DOHH2 (cell line): ENCODE results near the gene PCDHB16.
A peak's percentile ranks its signal among the peaks of the same experiment; 100 is the strongest.
"Not testable (repeated sequence)": the region's sequence is repeated elsewhere in the genome, so short reads cannot be mapped to it uniquely, and the experiment has no call there.

Source experiments
- H3F3A ChIP-seq: fragments of 200-600 bp; sonication (generic), shearing (Covaris generic); 2 replicates; pipeline ENCODE4 v1.6.0; 2016; ENCODE audit warnings: antibody characterized with exemption, mild to moderate bottlenecking; ENCODE audit not compliant: control insufficient read depth, insufficient read depth
- H3K27ac ChIP-seq: fragments of 200-600 bp; sonication (generic); 2 replicates; pipeline ENCODE4 v1.5.1; 2014; ENCODE audit warnings: low read depth, mild to moderate bottlenecking, low read length, moderate library complexity
- H3K27me3 ChIP-seq: fragments of 200-600 bp; sonication (generic); 2 replicates; pipeline ENCODE4 v1.6.1; 2014; ENCODE audit warnings: mild to moderate bottlenecking, low read length, mixed read lengths; ENCODE audit not compliant: control insufficient read depth
- H3K36me3 ChIP-seq: fragments of 200-600 bp; sonication (generic); 2 replicates; pipeline ENCODE4 v1.6.1; 2014; ENCODE audit warnings: mild to moderate bottlenecking, low read length, moderate library complexity, mixed read lengths; ENCODE audit not compliant: control insufficient read depth
- H3K4me1 ChIP-seq: fragments of 200-600 bp; sonication (generic); 2 replicates; pipeline ENCODE4 v1.6.1; 2014; ENCODE audit warnings: mild to moderate bottlenecking, low read length, mixed read lengths; ENCODE audit not compliant: control insufficient read depth
- H3K4me2 ChIP-seq: fragments of 200-600 bp; sonication (generic); 2 replicates; pipeline ENCODE4 v1.6.0; 2014; ENCODE audit warnings: mild to moderate bottlenecking, low read length, moderate library complexity
- H3K4me3 ChIP-seq: fragments of 200-600 bp; sonication (generic); 2 replicates; pipeline ENCODE4 v1.5.1; 2014; ENCODE audit warnings: mild to moderate bottlenecking, low read length, mixed read lengths
- H3K79me2 ChIP-seq: fragments of 200-600 bp; sonication (generic); 2 replicates; pipeline ENCODE4 v1.6.1; 2014; ENCODE audit warnings: mild to moderate bottlenecking, low read length, mixed read lengths; ENCODE audit not compliant: control insufficient read depth
- H3K9me2 ChIP-seq: fragments of 200-600 bp; sonication (generic); replicated peaks from 2 replicates; pipeline ENCODE4 v1.6.1; 2014; ENCODE audit warnings: mild to moderate bottlenecking, low read length, mixed read lengths; ENCODE audit not compliant: control insufficient read depth
- H3K9me3 ChIP-seq: fragments of 200-600 bp; sonication (generic); 2 replicates; pipeline ENCODE4 v1.6.1; 2014; ENCODE audit warnings: antibody characterized with exemption, low read length, mixed read lengths; ENCODE audit not compliant: control insufficient read depth, insufficient read depth
- H4K20me1 ChIP-seq: fragments of 200-600 bp; sonication (generic); 2 replicates; pipeline ENCODE4 v1.6.0; 2014; ENCODE audit warnings: low read depth, mild to moderate bottlenecking, antibody characterized with exemption, low read length, moderate library complexity; ENCODE audit not compliant: control insufficient read depth, insufficient read depth
- CTCF ChIP-seq: fragments of 200-600 bp; sonication (generic); IDR thresholded peaks from one replicate; pipeline ENCODE4 v1.5.1; 2014; ENCODE audit warnings: antibody characterized with exemption, mild to moderate bottlenecking, low read depth, low read length; ENCODE audit not compliant: poor library complexity, severe bottlenecking
- EZH2phosphoT487 ChIP-seq: fragments of 200-600 bp; sonication (generic); IDR thresholded peaks from 2 replicates; pipeline ENCODE4 v1.6.1; 2017; ENCODE audit warnings: borderline replicate concordance, mild to moderate bottlenecking, antibody characterized with exemption, low read length, moderate library complexity, mixed read lengths

The PCDHB16 gene

GRCh38 chr5:141155540-141156374 is 26.4 kb upstream of the PCDHB16 start:
- no peaks in the 10 kb centered on the region for H3F3A ChIP-seq
- H3K4me1 ChIP-seq: no peaks in the 10 kb centered on the region
- no peak for TF ChIP-seq EZH2phosphoT487
- no peak for TF ChIP-seq CTCF
- no peaks in the 10 kb centered on the region for H4K20me1 ChIP-seq
- no peak overlapping the region for H3K4me3 ChIP-seq
- no peak overlapping the region for H3K27ac ChIP-seq
- no peaks in the 10 kb centered on the region for H3K9me2 ChIP-seq
- H3K4me2 ChIP-seq: no peak overlapping the region
- no peaks in the 10 kb centered on the region for H3K79me2 ChIP-seq
- no peaks in the 10 kb centered on the region for H3K9me3 ChIP-seq
- H3K27me3 ChIP-seq: no peaks in the 10 kb centered on the region
- H3K36me3 ChIP-seq: no peaks in the 10 kb centered on the region

GRCh38 chr5:141157356-141157755 is 24.8 kb upstream of the PCDHB16 start:
- H3K9me3 ChIP-seq, H3K27ac ChIP-seq, H3K36me3 ChIP-seq, H3K4me2 ChIP-seq, H3K4me3 ChIP-seq, H3K27me3 ChIP-seq, H3F3A ChIP-seq, H4K20me1 ChIP-seq, H3K4me1 ChIP-seq, H3K79me2 ChIP-seq, H3K9me2 ChIP-seq: not testable (repeated sequence)

GRCh38 chr5:141157901-141158300 is 24.3 kb upstream of the PCDHB16 start:
- not testable (repeated sequence) for H3K9me3 ChIP-seq

GRCh38 chr5:141172381-141173204 is 9.6 kb upstream of the PCDHB16 start, which contains the start of gene PCDHB7:
Gene PCDHB7, plus strand, starts transcription at chr5:141172644. Its CDS starts 192 bp downstream, at chr5:141172836.
- H3K4me2 ChIP-seq: 0 out of 2 replicates have a peak within 1 kb of the TSS, but pooled peaks have one; percentile 20
- H3K27ac ChIP-seq: no peak within 1 kb of the TSS
- H3K4me3 ChIP-seq: no peak within 1 kb of the TSS

More at GRCh38 chr5:141157901-141158300, 24.3 kb upstream of the PCDHB16 start:
- H3K4me1 ChIP-seq, H3K4me3 ChIP-seq, H3K79me2 ChIP-seq, H3F3A ChIP-seq, H4K20me1 ChIP-seq, H3K36me3 ChIP-seq, H3K4me2 ChIP-seq, H3K27ac ChIP-seq, H3K9me2 ChIP-seq, H3K27me3 ChIP-seq: not testable (repeated sequence)

GRCh38 chr5:141174291-141175104 is 7.7 kb upstream of the PCDHB16 start:
- not testable (repeated sequence) for H3K4me1 ChIP-seq

More at GRCh38 chr5:141172381-141173204, 9.6 kb upstream of the PCDHB16 start, which contains the start of gene PCDHB7:
- TF ChIP-seq EZH2phosphoT487: no peak
- TF ChIP-seq CTCF: peak; percentile 89
- Histone ChIP-seq H3K79me2 (no peaks in the 10 kb centered on the region), H3K9me2 (no peaks in the 10 kb centered on the region), H3K27me3 (peaks cover 3% of the 10 kb centered on the region; the same call in 1 of the 2 replicates), H3F3A (no peaks in the 10 kb centered on the region), H3K36me3 (no peaks in the 10 kb centered on the region), H4K20me1 (no peaks in the 10 kb centered on the region), H3K9me3 (no peaks in the 10 kb centered on the region), H3K4me1 (no peaks in the 10 kb centered on the region)

More at GRCh38 chr5:141174291-141175104, 7.7 kb upstream of the PCDHB16 start:
- H3K79me2 ChIP-seq, H3K36me3 ChIP-seq, H3K4me2 ChIP-seq, H4K20me1 ChIP-seq, H3K4me3 ChIP-seq, H3F3A ChIP-seq, H3K27ac ChIP-seq, H3K27me3 ChIP-seq, H3K9me3 ChIP-seq, H3K9me2 ChIP-seq: not testable (repeated sequence)
